ENCODE results near the gene PDGFD. TPM values are rescaled to one million over a fixed set of nuclear protein-coding genes. Genes with fewer than 3 reads are reported as not detected.

The PDGFD gene
- total RNA-seq, 2 donors from 2014 or later = 14.4 to 27.8 TPM

GRCh38 chr11:103880968-103881367 is 283.0 kb downstream of the PDGFD start:
- no peak for DNase-seq (ENCODE audit: low spot score)
- H3K4me3 ChIP-seq = no peak overlapping the region
- no peaks in the 10 kb centered on the region for H3K9me3 ChIP-seq
- H3K36me3 ChIP-seq = no peaks in the 10 kb centered on the region
- H3K4me1 ChIP-seq = no peaks in the 10 kb centered on the region
- H3K27me3 ChIP-seq = no peaks in the 10 kb centered on the region
- no peak for TF ChIP-seq CTCF (IDR thresholded peaks at IDR 0.05)
- peak overlapping the region in 1 of 2 donors; percentile 22 for H3K27ac ChIP-seq

GRCh38 chr11:103878646-103879045 is 285.3 kb downstream of the PDGFD start:
- DNase-seq (ENCODE audit: low spot score) = no peak
- Histone ChIP-seq H3K9me3 (no peaks in the 10 kb centered on the region), H3K27ac (no peak overlapping the region), H3K4me1 (no peaks in the 10 kb centered on the region), H3K36me3 (no peaks in the 10 kb centered on the region), H3K27me3 (no peaks in the 10 kb centered on the region), H3K4me3 (no peak overlapping the region)
- no peak for TF ChIP-seq CTCF (IDR thresholded peaks at IDR 0.05)

- Histone ChIP-seq H3K9me3 (no peaks in the 10 kb centered on the region), H3K27me3 (no peaks in the 10 kb centered on the region), H3K4me3 (no peak overlapping the region), H3K27ac (no peak overlapping the region), H3K4me1 (no peaks in the 10 kb centered on the region), H3K36me3 (no peaks in the 10 kb centered on the region)
- no peak for DNase-seq (ENCODE audit: low spot score)
- no peak for TF ChIP-seq CTCF (IDR thresholded peaks at IDR 0.05)
These were observed 286.7 kb downstream of the PDGFD start for GRCh38 chr11:103877221-103877620.

- no peaks in the 10 kb centered on the region for H3K4me1 ChIP-seq
- no peak overlapping the region for H3K27ac ChIP-seq
- no peaks in the 10 kb centered on the region for H3K9me3 ChIP-seq
- no peak for TF ChIP-seq CTCF (IDR thresholded peaks at IDR 0.05)
- no peak for DNase-seq (ENCODE audit: low spot score)
- no peaks in the 10 kb centered on the region for H3K36me3 ChIP-seq
- no peaks in the 10 kb centered on the region for H3K27me3 ChIP-seq
- no peak overlapping the region for H3K4me3 ChIP-seq
These were observed 288.0 kb downstream of the PDGFD start for GRCh38 chr11:103875855-103876510.

- TF ChIP-seq CTCF (IDR thresholded peaks at IDR 0.05) = no peak
- H3K27ac ChIP-seq = no peak overlapping the region
- H3K4me3 ChIP-seq = no peak overlapping the region
- H3K27me3 ChIP-seq = no peaks in the 10 kb centered on the region
- H3K9me3 ChIP-seq = no peaks in the 10 kb centered on the region
- H3K4me1 ChIP-seq = no peaks in the 10 kb centered on the region
- no peaks in the 10 kb centered on the region for H3K36me3 ChIP-seq
- DNase-seq (ENCODE audit: low spot score) = no peak
These were observed 291.2 kb downstream of the PDGFD start for GRCh38 chr11:103872748-103873147.

Data from right atrium auricular region (tissue), 2 donors.